Hepatocyte (in vitro differentiated cells): ENCODE data around the gene RNF111.

ENCODE experiments used
- CTCF ChIP-seq: fragments of 200-600 bp; sonication (generic); IDR thresholded peaks from 2 replicates; pipeline ENCODE4 v1.5.1; 2016; ENCODE audit warnings: antibody characterized with exemption, mild to moderate bottlenecking; ENCODE audit not compliant: poor library complexity
- EZH2 ChIP-seq: fragments of 200-600 bp; sonication (generic); IDR thresholded peaks from 2 replicates; pipeline ENCODE4 v1.6.1; 2016; ENCODE audit warnings: antibody characterized with exemption, mild to moderate bottlenecking, borderline replicate concordance
- EZH2phosphoT487 ChIP-seq: fragments of 200-600 bp; sonication (generic); IDR thresholded peaks from one replicate; pipeline ENCODE4 v1.6.1; 2018; ENCODE audit warnings: antibody characterized with exemption, mild to moderate bottlenecking, low read depth, moderate library complexity; ENCODE audit not compliant: unreplicated experiment, severe bottlenecking

GRCh38 chr15:59017449-59017848, 30.0 kb downstream of the RNF111 start:
- TF ChIP-seq CTCF (no peak), EZH2 (no peak), EZH2phosphoT487 (no peak)
